ENCODE data around the gene MGAT5. TPM values are rescaled to one million over a fixed set of nuclear protein-coding genes. Genes with fewer than 3 reads are reported as not detected.

Gene MGAT5
- total RNA-seq, 1 experiment from 2014 or later, result 52.4 TPM

DNA sequence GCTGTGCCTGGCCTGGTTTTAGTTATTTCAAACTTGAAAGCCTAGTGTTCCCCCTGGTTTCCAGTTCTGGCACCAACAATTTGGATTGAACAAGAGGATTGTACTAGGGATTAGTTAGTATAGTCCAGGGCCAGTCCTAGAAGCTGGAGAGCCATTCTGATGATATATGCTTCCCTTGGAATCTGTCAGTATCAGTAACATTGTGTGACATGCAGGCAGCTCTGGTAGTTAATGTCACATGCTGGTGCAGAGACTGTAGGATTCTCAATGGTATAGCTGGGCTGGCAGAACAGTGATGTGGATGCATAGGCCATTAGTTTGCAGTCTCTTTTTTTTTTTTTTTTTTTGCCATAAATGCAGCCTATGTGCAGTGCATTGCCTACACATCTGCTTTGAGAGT, 3.6 kb downstream of the MGAT5 start:
- TF ChIP-seq ERG (CRISPR knock-in tag; IDR thresholded peaks at IDR 0.05) (no peak), SOX15 (CRISPR knock-in tag; IDR thresholded peaks at IDR 0.05) (no peak), KAT7 (CRISPR knock-in tag; IDR thresholded peaks at IDR 0.05; ENCODE audit: borderline replicate concordance) (no peak), ZNF121 (CRISPR knock-in tag; IDR thresholded peaks at IDR 0.05) (no peak)
- TF ChIP-seq, protein P1, sequence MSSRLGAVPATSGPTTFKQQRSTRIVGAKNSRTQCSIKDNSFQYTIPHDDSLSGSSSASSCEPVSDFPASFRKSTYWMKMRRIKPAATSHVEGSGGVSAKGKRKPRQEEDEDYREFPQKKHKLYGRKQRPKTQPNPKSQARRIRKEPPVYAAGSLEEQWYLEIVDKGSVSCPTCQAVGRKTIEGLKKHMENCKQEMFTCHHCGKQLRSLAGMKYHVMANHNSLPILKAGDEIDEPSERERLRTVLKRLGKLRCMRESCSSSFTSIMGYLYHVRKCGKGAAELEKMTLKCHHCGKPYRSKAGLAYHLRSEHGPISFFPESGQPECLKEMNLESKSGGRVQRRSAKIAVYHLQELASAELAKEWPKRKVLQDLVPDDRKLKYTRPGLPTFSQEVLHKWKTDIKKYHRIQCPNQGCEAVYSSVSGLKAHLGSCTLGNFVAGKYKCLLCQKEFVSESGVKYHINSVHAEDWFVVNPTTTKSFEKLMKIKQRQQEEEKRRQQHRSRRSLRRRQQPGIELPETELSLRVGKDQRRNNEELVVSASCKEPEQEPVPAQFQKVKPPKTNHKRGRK (CRISPR knock-in tag; IDR thresholded peaks at IDR 0.05; ENCODE audit: borderline replicate concordance), result no peak
- H3K36me3 Mint-ChIP-seq, result no peaks in the 10 kb centered on the region
- H3K9me3 Mint-ChIP-seq, result no peaks in the 10 kb centered on the region
- no peak for DNase-seq (ENCODE audit: low spot score)
- peaks cover 33% of the 10 kb centered on the region for H3K4me1 Mint-ChIP-seq
- ATAC-seq, result no peak
- no peak overlapping the region for H3K27ac Mint-ChIP-seq
- H3K4me3 Mint-ChIP-seq, result no peak overlapping the region
- ChIA-PET POLR2A (no interaction called here), CTCF (interaction anchor here (3.0 kb wide), 1 partner anchor 12 kb away, joined by 11 read pairs; no protein-coding TSS in a partner anchor)
- no peaks in the 10 kb centered on the region for H3K27me3 Mint-ChIP-seq (ENCODE audit: low read depth)

- DNase-seq (ENCODE audit: low spot score) (no peak), ATAC-seq (no peak)
- Mint-ChIP-seq H3K4me1 (peaks cover 33% of the 10 kb centered on the region), H3K4me3 (no peak overlapping the region), H3K36me3 (no peaks in the 10 kb centered on the region), H3K27me3 (ENCODE audit: low read depth) (no peaks in the 10 kb centered on the region), H3K27ac (no peak overlapping the region), H3K9me3 (no peaks in the 10 kb centered on the region)
- no peak for TF ChIP-seq ZBTB21 (CRISPR knock-in tag; IDR thresholded peaks at IDR 0.05; ENCODE audit: borderline replicate concordance)
- TF ChIP-seq, protein P2, sequence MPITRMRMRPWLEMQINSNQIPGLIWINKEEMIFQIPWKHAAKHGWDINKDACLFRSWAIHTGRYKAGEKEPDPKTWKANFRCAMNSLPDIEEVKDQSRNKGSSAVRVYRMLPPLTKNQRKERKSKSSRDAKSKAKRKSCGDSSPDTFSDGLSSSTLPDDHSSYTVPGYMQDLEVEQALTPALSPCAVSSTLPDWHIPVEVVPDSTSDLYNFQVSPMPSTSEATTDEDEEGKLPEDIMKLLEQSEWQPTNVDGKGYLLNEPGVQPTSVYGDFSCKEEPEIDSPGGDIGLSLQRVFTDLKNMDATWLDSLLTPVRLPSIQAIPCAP (CRISPR knock-in tag; IDR thresholded peaks at IDR 0.05), result no peak
- POLR2A ChIA-PET, result no interaction called here
- CTCF ChIA-PET, result interaction anchor here (3.0 kb wide), 1 partner anchor 12 kb away, joined by 11 read pairs; no protein-coding TSS in a partner anchor
These were observed 4.3 kb downstream of the MGAT5 start for GRCh38 chr2:134257965-134258683.

DNA sequence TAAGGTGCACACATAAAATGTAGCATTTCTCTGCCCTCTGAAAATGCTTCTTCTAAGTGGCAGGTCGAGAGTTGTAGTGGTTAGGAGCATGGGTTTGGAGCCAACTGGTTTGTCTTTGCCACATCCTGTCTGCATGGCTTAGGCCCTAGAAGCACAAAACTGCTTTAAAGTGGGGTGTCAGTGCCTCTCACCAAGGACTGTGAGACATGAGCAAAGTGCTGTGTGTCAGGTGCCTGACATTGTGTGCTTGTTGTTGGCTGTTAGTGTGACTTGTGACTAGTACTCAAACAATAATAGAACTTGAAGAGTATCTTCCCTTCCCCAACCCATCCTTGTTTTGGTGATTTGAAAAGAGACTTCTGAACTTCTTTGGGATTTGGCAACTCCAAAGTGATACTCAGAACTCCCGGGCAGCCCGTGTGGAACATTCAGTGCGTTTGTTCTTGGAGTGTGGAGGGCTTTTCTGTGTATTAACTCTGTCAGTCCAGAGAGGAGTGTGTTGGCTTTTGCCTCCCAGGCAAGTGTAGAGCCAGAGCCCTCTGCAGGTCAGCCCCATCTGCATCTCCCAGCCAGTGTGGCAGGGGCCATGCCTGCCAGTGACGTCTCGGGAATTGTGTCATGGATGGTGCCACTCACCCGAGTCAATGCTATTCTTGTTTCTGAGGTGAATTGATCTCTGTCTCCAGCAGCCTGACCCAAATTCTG, 5.0 kb downstream of the MGAT5 start:
- ATAC-seq (peak; percentile 47), DNase-seq (ENCODE audit: low spot score) (no peak)
- Mint-ChIP-seq H3K36me3 (no peaks in the 10 kb centered on the region), H3K27ac (no peak overlapping the region), H3K9me3 (no peaks in the 10 kb centered on the region), H3K4me3 (no peak overlapping the region), H3K27me3 (ENCODE audit: low read depth) (no peaks in the 10 kb centered on the region), H3K4me1 (peaks cover 33% of the 10 kb centered on the region)
- POLR2A ChIA-PET, result no interaction called here
- CTCF ChIA-PET, result interaction anchor here (1.1 kb wide), 1 partner anchor 14 kb away, joined by 4 read pairs; no protein-coding TSS in a partner anchor
- TF ChIP-seq SMAD4 (CRISPR knock-in tag; IDR thresholded peaks at IDR 0.05) (no peak), SP1 (CRISPR knock-in tag; conservative IDR thresholded peaks at IDR 0.05) (no peak), PRDM15 (CRISPR knock-in tag; IDR thresholded peaks at IDR 0.05) (no peak), SOX15 (CRISPR knock-in tag; IDR thresholded peaks at IDR 0.05) (no peak), E2F1 (CRISPR knock-in tag; IDR thresholded peaks at IDR 0.05) (no peak), ATF3 (CRISPR knock-in tag; conservative IDR thresholded peaks at IDR 0.05) (no peak)
- TF ChIP-seq, protein P3, sequence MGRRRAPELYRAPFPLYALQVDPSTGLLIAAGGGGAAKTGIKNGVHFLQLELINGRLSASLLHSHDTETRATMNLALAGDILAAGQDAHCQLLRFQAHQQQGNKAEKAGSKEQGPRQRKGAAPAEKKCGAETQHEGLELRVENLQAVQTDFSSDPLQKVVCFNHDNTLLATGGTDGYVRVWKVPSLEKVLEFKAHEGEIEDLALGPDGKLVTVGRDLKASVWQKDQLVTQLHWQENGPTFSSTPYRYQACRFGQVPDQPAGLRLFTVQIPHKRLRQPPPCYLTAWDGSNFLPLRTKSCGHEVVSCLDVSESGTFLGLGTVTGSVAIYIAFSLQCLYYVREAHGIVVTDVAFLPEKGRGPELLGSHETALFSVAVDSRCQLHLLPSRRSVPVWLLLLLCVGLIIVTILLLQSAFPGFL (CRISPR knock-in tag; IDR thresholded peaks at IDR 0.05; ENCODE audit: borderline replicate concordance), result no peak
- TF ChIP-seq, protein P4, sequence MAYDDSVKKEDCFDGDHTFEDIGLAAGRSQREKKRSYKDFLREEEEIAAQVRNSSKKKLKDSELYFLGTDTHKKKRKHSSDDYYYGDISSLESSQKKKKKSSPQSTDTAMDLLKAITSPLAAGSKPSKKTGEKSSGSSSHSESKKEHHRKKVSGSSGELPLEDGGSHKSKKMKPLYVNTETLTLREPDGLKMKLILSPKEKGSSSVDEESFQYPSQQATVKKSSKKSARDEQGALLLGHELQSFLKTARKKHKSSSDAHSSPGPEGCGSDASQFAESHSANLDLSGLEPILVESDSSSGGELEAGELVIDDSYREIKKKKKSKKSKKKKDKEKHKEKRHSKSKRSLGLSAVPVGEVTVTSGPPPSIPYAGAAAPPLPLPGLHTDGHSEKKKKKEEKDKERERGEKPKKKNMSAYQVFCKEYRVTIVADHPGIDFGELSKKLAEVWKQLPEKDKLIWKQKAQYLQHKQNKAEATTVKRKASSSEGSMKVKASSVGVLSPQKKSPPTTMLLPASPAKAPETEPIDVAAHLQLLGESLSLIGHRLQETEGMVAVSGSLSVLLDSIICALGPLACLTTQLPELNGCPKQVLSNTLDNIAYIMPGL (CRISPR knock-in tag; IDR thresholded peaks at IDR 0.05), result no peak
